ENCODE data around the gene HCRT. TPM values are rescaled to one million over a fixed set of nuclear protein-coding genes. Genes with fewer than 3 reads are reported as not detected.

The HCRT gene
- total RNA-seq, 1 donor from 2014 or later = not detected

GRCh38 chr17:42135151-42135550 is 50.1 kb downstream of the HCRT start:
- peaks cover 8% of the 10 kb centered on the region for H3K27me3 Mint-ChIP-seq (ENCODE audit: insufficient read depth, low read depth)
- H3K36me3 ChIP-seq = no peaks in the 10 kb centered on the region
- H3K9me3 Mint-ChIP-seq = no peaks in the 10 kb centered on the region
- no peak for DNase-seq (ENCODE audit: low spot score)
- H3K27ac Mint-ChIP-seq = no peak overlapping the region
- H3K27me3 ChIP-seq = no peaks in the 10 kb centered on the region
- H3K4me2 ChIP-seq = no peak overlapping the region
- H3K9ac ChIP-seq = no peak overlapping the region
- peaks cover 14% of the 10 kb centered on the region for H3K4me1 Mint-ChIP-seq
- H3K27ac ChIP-seq = no peak overlapping the region
- H2AFZ ChIP-seq (replicated peaks) = no peak overlapping the region
- H3K9me3 ChIP-seq (ENCODE audit: low read depth) = no peaks in the 10 kb centered on the region
- H3K4me3 Mint-ChIP-seq = no peak overlapping the region
- H3K79me2 ChIP-seq (ENCODE audit: low read depth) = peaks cover 48% of the 10 kb centered on the region
- H3K4me3 ChIP-seq = no peak overlapping the region
- peaks cover 68% of the 10 kb centered on the region for H4K20me1 ChIP-seq (ENCODE audit: low read depth)
- H3K4me1 ChIP-seq = no peaks in the 10 kb centered on the region
- peaks cover 12% of the 10 kb centered on the region for H3K36me3 Mint-ChIP-seq
- TF ChIP-seq EZH2phosphoT487 (IDR thresholded peaks at IDR 0.05) (no peak), EZH2 (IDR thresholded peaks at IDR 0.05) (no peak)
- H3F3A ChIP-seq (ENCODE audit: low read depth) = no peaks in the 10 kb centered on the region

Other genes starting within 250 kb of the HCRT start
- gene CNP, start 218.7 kb downstream of the HCRT start, total RNA-seq (ENCODE audit: low replicate concordance) = 38.6 and 70.3 TPM in 2 replicates
- gene DNAJC7, start 168.0 kb downstream of the HCRT start, total RNA-seq (ENCODE audit: low replicate concordance) = 80.7 and 92.5 TPM in 2 replicates
- 23.7 and 50.1 TPM in 2 replicates for gene NKIRAS2, start 165.4 kb downstream of the HCRT start, total RNA-seq (ENCODE audit: low replicate concordance)
- 2.2 and 5.5 TPM in 2 replicates for gene C17orf113, start 134.9 kb downstream of the HCRT start, total RNA-seq (ENCODE audit: low replicate concordance)
- gene ZNF385C, start 87.0 kb downstream of the HCRT start, total RNA-seq (ENCODE audit: low replicate concordance) = 5.0 and 7.5 TPM in 2 replicates
- gene DHX58, start 72.7 kb downstream of the HCRT start, total RNA-seq (ENCODE audit: low replicate concordance) = 0.12 TPM in 1 of 2 replicates, not detected in the other
- gene KAT2A, start 64.1 kb downstream of the HCRT start, total RNA-seq (ENCODE audit: low replicate concordance) = 18.4 and 34.2 TPM in 2 replicates
- gene HSPB9, start 62.6 kb downstream of the HCRT start, total RNA-seq (ENCODE audit: low replicate concordance) = 0.12 and 0.65 TPM in 2 replicates
- 33.5 and 48.9 TPM in 2 replicates for gene RAB5C, start 30.5 kb downstream of the HCRT start, total RNA-seq (ENCODE audit: low replicate concordance)
- gene KCNH4, start 4.3 kb downstream of the HCRT start, total RNA-seq (ENCODE audit: low replicate concordance) = not detected in 2 replicates
- gene GHDC, start 9.0 kb upstream of the HCRT start, total RNA-seq (ENCODE audit: low replicate concordance) = 6.8 and 7.7 TPM in 2 replicates
- 90.7 and 96.4 TPM in 2 replicates for gene STAT5B, start 90.9 kb upstream of the HCRT start, total RNA-seq (ENCODE audit: low replicate concordance)
- 6.7 and 10.0 TPM in 2 replicates for gene STAT5A, start 103.0 kb upstream of the HCRT start, total RNA-seq (ENCODE audit: low replicate concordance)
- 54.9 and 56.2 TPM in 2 replicates for gene STAT3, start 203.0 kb upstream of the HCRT start, total RNA-seq (ENCODE audit: low replicate concordance)
- 5.5 and 14.0 TPM in 2 replicates for gene CAVIN1, start 237.8 kb upstream of the HCRT start, total RNA-seq (ENCODE audit: low replicate concordance)

Measured in neural progenitor cell (in vitro differentiated cells).